Measurements from ENCODE around the gene ZNF582.
A peak's percentile ranks its signal among the peaks of the same experiment; 100 is the strongest.
"Not testable (repeated sequence)": the region's sequence is repeated elsewhere in the genome, so short reads cannot be mapped to it uniquely, and the experiment has no call there.

Gene ZNF582

GRCh38 chr19:56369886-56370676 is 23.3 kb downstream of the ZNF582 start:
- no peak overlapping the region for H3K27ac Mint-ChIP-seq
- H3K27me3 Mint-ChIP-seq, result no peaks in the 10 kb centered on the region
- no peak overlapping the region for H3K4me3 Mint-ChIP-seq
- H3K4me1 Mint-ChIP-seq (ENCODE audit: low read depth), result peaks cover 24% of the 10 kb centered on the region
- H3K36me3 Mint-ChIP-seq (ENCODE audit: low read depth), result peaks cover 75% of the 10 kb centered on the region
- H3K9me3 Mint-ChIP-seq, result peaks cover 59% of the 10 kb centered on the region

- Mint-ChIP-seq H3K4me3 (peak overlapping the region; percentile 89), H3K27me3 (no peaks in the 10 kb centered on the region), H3K9me3 (peaks cover 59% of the 10 kb centered on the region), H3K36me3 (ENCODE audit: low read depth) (peaks cover 58% of the 10 kb centered on the region), H3K4me1 (ENCODE audit: low read depth) (peaks cover 24% of the 10 kb centered on the region), H3K27ac (peak overlapping the region; percentile 88)
These were observed 25.3 kb downstream of the ZNF582 start for GRCh38 chr19:56367829-56368711.

GRCh38 chr19:56360841-56361240 is 32.5 kb downstream of the ZNF582 start:
- Mint-ChIP-seq H3K4me3 (no peak overlapping the region), H3K9me3 (peaks cover 51% of the 10 kb centered on the region), H3K4me1 (ENCODE audit: low read depth) (no peaks in the 10 kb centered on the region), H3K27me3 (no peaks in the 10 kb centered on the region), H3K36me3 (ENCODE audit: low read depth) (peaks cover 37% of the 10 kb centered on the region), H3K27ac (no peak overlapping the region)

GRCh38 chr19:56356944-56357343 is 36.4 kb downstream of the ZNF582 start:
- Mint-ChIP-seq H3K4me1 (ENCODE audit: low read depth) (no peaks in the 10 kb centered on the region), H3K4me3 (no peak overlapping the region), H3K27me3 (no peaks in the 10 kb centered on the region), H3K36me3 (ENCODE audit: low read depth) (peaks cover 31% of the 10 kb centered on the region), H3K9me3 (peaks cover 30% of the 10 kb centered on the region), H3K27ac (no peak overlapping the region)

GRCh38 chr19:56355517-56355916 is 37.8 kb downstream of the ZNF582 start:
- Mint-ChIP-seq H3K36me3 (ENCODE audit: low read depth) (peaks cover 22% of the 10 kb centered on the region), H3K4me3 (no peak overlapping the region), H3K27ac (no peak overlapping the region), H3K4me1 (ENCODE audit: low read depth) (no peaks in the 10 kb centered on the region), H3K9me3 (peaks cover 22% of the 10 kb centered on the region), H3K27me3 (no peaks in the 10 kb centered on the region)

- H3K27ac Mint-ChIP-seq, result no peak overlapping the region
These were observed 42.1 kb downstream of the ZNF582 start for GRCh38 chr19:56351208-56351607.

GRCh38 chr19:56350416-56351045 is 42.8 kb downstream of the ZNF582 start:
- Mint-ChIP-seq H3K4me3 (no peak overlapping the region), H3K27me3 (no peaks in the 10 kb centered on the region), H3K27ac (no peak overlapping the region), H3K4me1 (ENCODE audit: low read depth) (no peaks in the 10 kb centered on the region), H3K9me3 (no peaks in the 10 kb centered on the region), H3K36me3 (ENCODE audit: low read depth) (no peaks in the 10 kb centered on the region)

More at GRCh38 chr19:56351208-56351607, 42.1 kb downstream of the ZNF582 start:
- Mint-ChIP-seq H3K4me3 (no peak overlapping the region), H3K9me3 (no peaks in the 10 kb centered on the region), H3K4me1 (ENCODE audit: low read depth) (no peaks in the 10 kb centered on the region), H3K36me3 (ENCODE audit: low read depth) (no peaks in the 10 kb centered on the region), H3K27me3 (no peaks in the 10 kb centered on the region)

- no peaks in the 10 kb centered on the region for H3K4me1 Mint-ChIP-seq (ENCODE audit: low read depth)
These were observed 45.0 kb downstream of the ZNF582 start for GRCh38 chr19:56348289-56348877.

GRCh38 chr19:56347163-56347778 is 46.1 kb downstream of the ZNF582 start:
- Mint-ChIP-seq H3K9me3 (peaks cover 7% of the 10 kb centered on the region), H3K36me3 (ENCODE audit: low read depth) (peaks cover 8% of the 10 kb centered on the region), H3K27ac (no peak overlapping the region), H3K4me1 (ENCODE audit: low read depth) (no peaks in the 10 kb centered on the region), H3K4me3 (no peak overlapping the region), H3K27me3 (peaks cover 11% of the 10 kb centered on the region)

More at GRCh38 chr19:56348289-56348877, 45.0 kb downstream of the ZNF582 start:
- no peaks in the 10 kb centered on the region for H3K9me3 Mint-ChIP-seq
- peaks cover under 1% of the 10 kb centered on the region for H3K27me3 Mint-ChIP-seq
- H3K36me3 Mint-ChIP-seq (ENCODE audit: low read depth), result no peaks in the 10 kb centered on the region
- no peak overlapping the region for H3K4me3 Mint-ChIP-seq
- no peak overlapping the region for H3K27ac Mint-ChIP-seq

- H3K36me3 Mint-ChIP-seq (ENCODE audit: low read depth), result peaks cover 8% of the 10 kb centered on the region
- no peak overlapping the region for H3K27ac Mint-ChIP-seq
- peaks cover 11% of the 10 kb centered on the region for H3K27me3 Mint-ChIP-seq
- no peaks in the 10 kb centered on the region for H3K4me1 Mint-ChIP-seq (ENCODE audit: low read depth)
- peaks cover 22% of the 10 kb centered on the region for H3K9me3 Mint-ChIP-seq
- H3K4me3 Mint-ChIP-seq, result no peak overlapping the region
These were observed 51.4 kb downstream of the ZNF582 start for GRCh38 chr19:56341948-56342347.

- H3K27me3 Mint-ChIP-seq, result peaks cover 11% of the 10 kb centered on the region
These were observed 54.3 kb downstream of the ZNF582 start for GRCh38 chr19:56339031-56339430.

GRCh38 chr19:56337077-56337476 is 56.3 kb downstream of the ZNF582 start:
- H3K4me3 Mint-ChIP-seq; H3K36me3 Mint-ChIP-seq (ENCODE audit: low read depth); H3K4me1 Mint-ChIP-seq (ENCODE audit: low read depth); H3K27ac Mint-ChIP-seq; H3K27me3 Mint-ChIP-seq: not testable (repeated sequence)
- peaks cover 19% of the 10 kb centered on the region for H3K9me3 Mint-ChIP-seq

More at GRCh38 chr19:56339031-56339430, 54.3 kb downstream of the ZNF582 start:
- not testable (repeated sequence) for H3K27ac Mint-ChIP-seq; H3K4me1 Mint-ChIP-seq (ENCODE audit: low read depth); H3K36me3 Mint-ChIP-seq (ENCODE audit: low read depth); H3K4me3 Mint-ChIP-seq
- H3K9me3 Mint-ChIP-seq, result peaks cover 22% of the 10 kb centered on the region

GRCh38 chr19:56335371-56335770 is 58.0 kb downstream of the ZNF582 start:
- H3K27me3 Mint-ChIP-seq; H3K9me3 Mint-ChIP-seq; H3K4me3 Mint-ChIP-seq; H3K27ac Mint-ChIP-seq; H3K4me1 Mint-ChIP-seq (ENCODE audit: low read depth); H3K36me3 Mint-ChIP-seq (ENCODE audit: low read depth): not testable (repeated sequence)

GRCh38 chr19:56333506-56333905 is 59.8 kb downstream of the ZNF582 start:
- H3K36me3 Mint-ChIP-seq (ENCODE audit: low read depth), result no peaks in the 10 kb centered on the region
- no peak overlapping the region for H3K4me3 Mint-ChIP-seq
- H3K27ac Mint-ChIP-seq, result no peak overlapping the region
- H3K4me1 Mint-ChIP-seq (ENCODE audit: low read depth), result no peaks in the 10 kb centered on the region
- H3K9me3 Mint-ChIP-seq, result peaks cover 6% of the 10 kb centered on the region
- H3K27me3 Mint-ChIP-seq, result peaks cover 4% of the 10 kb centered on the region

Data from stimulated activated naive CD8-positive, alpha-beta T cell treated with anti-CD3 and anti-CD28 coated beads, Interleukin-15, Interleukin-2, amounts not matched to agents 100 ng/mL and 50 ng/mL, for 24 hours (primary cell).